K562 (cell line): ENCODE data around the gene DYSF. TPM values are rescaled to one million over a fixed set of nuclear protein-coding genes. Genes with fewer than 3 reads are reported as not detected.

ENCODE experiments used
- ATAC-seq: fragments of 200-7000 bp; cut with Tn5 transposase; 3 replicates; pipeline ENCODE4 v1.9.1; 2020; ENCODE audit warnings: moderate library complexity
- BruUV-seq: library from RNA; stranded (reverse); fragments of 400-500 nt; replicated peaks from 2 replicates; lab custom pipeline; 2021; lab: Mats Ljungman, UMichigan
- CTCF ChIA-PET: fragments of 300-600 bp; formaldehyde crosslinking; extraction: SDS; loops from one replicate; lab custom pipeline; 2021; ENCODE audit warnings: low intra/inter-chr PET ratio; lab: Yijun Ruan, JAX
- POLR2A ChIA-PET: fragments of 300-600, 350-650 bp; sonication (Branson Sonifier 250); formaldehyde crosslinking; extraction: SDS; loops from one replicate; lab custom pipeline; 2021; ENCODE audit warnings: antibody characterized with exemption, inconsistent platforms; lab: Yijun Ruan, JAX
- DNase-seq, 4 experiments: peaks; one replicate each; pipeline versions ENCODE4 v3.0.0 to v3.0.0-alpha.2; 2011 to 2018; ENCODE audit warnings: low spot score in 3 of 4, mixed read lengths in 3 of 4; ENCODE audit errors: extremely low read depth in 1 of 4
- FAIRE-seq: peaks from 2 replicates; lab custom pipeline; 2011; peaks lifted over from hg19 to GRCh38; lab: Jason Lieb, UNC
- H2AFZ ChIP-seq: 2 replicates; pipeline ENCODE4 v1.6.0; 2011; ENCODE audit warnings: low read depth, low read length, control low read depth, inconsistent platforms
- H3K27ac ChIP-seq: fragments of 200-600 bp; 3 replicates; pipeline ENCODE4 v1.8.0; 2011; ENCODE audit warnings: low read depth, mild to moderate bottlenecking, control low read depth, inconsistent platforms, low read length, moderate library complexity, mixed read lengths; ENCODE audit errors: extremely low read depth
- H3K27me3 ChIP-seq, 2 experiments: fragments of 300-600 bp in 1 of 2; 2 replicates in 1 of 2; 3 replicates in 1 of 2; pipeline versions ENCODE4 v1.6.0 to v1.8.0; 2011; ENCODE audit warnings: inconsistent platforms in 2 of 2, low read length in 2 of 2, mild to moderate bottlenecking in 1 of 2, mixed read lengths in 1 of 2, moderate library complexity in 1 of 2; ENCODE audit not compliant: control insufficient read depth in 2 of 2, insufficient read depth in 2 of 2
- H3K36me3 ChIP-seq: fragments of 300-600 bp; 3 replicates; pipeline ENCODE4 v1.8.0; 2011; ENCODE audit warnings: mild to moderate bottlenecking, low read length, inconsistent platforms; ENCODE audit not compliant: control insufficient read depth, insufficient read depth
- H3K4me1 ChIP-seq, 2 experiments: fragments of 200-600 bp in 1 of 2; replicated peaks in 1 of 2; 2 replicates in 1 of 2; 3 replicates in 1 of 2; pipeline versions ENCODE4 v1.5.1 to v1.8.0; 2011; ENCODE audit warnings: inconsistent platforms in 2 of 2, low read length in 2 of 2, mild to moderate bottlenecking in 1 of 2, mixed read lengths in 1 of 2, moderate library complexity in 1 of 2; ENCODE audit not compliant: control insufficient read depth in 2 of 2, insufficient read depth in 2 of 2
- H3K4me2 ChIP-seq: 2 replicates; pipeline ENCODE4 v1.6.1; 2011; ENCODE audit warnings: low read length, control low read depth, inconsistent platforms, mixed read lengths; ENCODE audit not compliant: insufficient read depth
- H3K4me3 ChIP-seq: fragments of 200-600 bp; sonication (generic), shearing (Covaris generic); 2 replicates; pipeline ENCODE4 v1.5.1; 2016; ENCODE audit warnings: control low read depth, inconsistent platforms
- H3K79me2 ChIP-seq: fragments of 200-600 bp; 3 replicates; pipeline ENCODE4 v1.8.0; 2011; ENCODE audit warnings: low read length, inconsistent platforms; ENCODE audit not compliant: control insufficient read depth, insufficient read depth
- H3K9ac ChIP-seq, 2 experiments: 2 replicates each; pipeline versions ENCODE4 v1.6.0 to v1.6.1; 2011; ENCODE audit warnings: low read depth in 2 of 2, low read length in 2 of 2, control low read depth in 1 of 2, inconsistent platforms in 1 of 2, mild to moderate bottlenecking in 1 of 2, mixed read lengths in 1 of 2; ENCODE audit not compliant: insufficient read depth in 1 of 2
- H3K9me1 ChIP-seq: one replicate; pipeline ENCODE4 v1.6.0; 2011; ENCODE audit warnings: inconsistent platforms, mild to moderate bottlenecking, low read length, moderate library complexity; ENCODE audit not compliant: control insufficient read depth, insufficient read depth
- H3K9me3 ChIP-seq: replicated peaks from 2 replicates; pipeline ENCODE4 v1.5.1; 2011; ENCODE audit warnings: low read depth, low read length, inconsistent platforms; ENCODE audit not compliant: control insufficient read depth, insufficient read depth
- H4K20me1 ChIP-seq: replicated peaks from 2 replicates; pipeline ENCODE4 v1.6.1; 2011; ENCODE audit warnings: low read length, inconsistent platforms, mixed read lengths; ENCODE audit not compliant: control insufficient read depth, insufficient read depth
- CBX1 ChIP-seq: sonication (generic); IDR thresholded peaks from 2 replicates; pipeline ENCODE4 v1.6.1; 2016; ENCODE audit warnings: antibody characterized with exemption, low read depth, mild to moderate bottlenecking
- CREB5 ChIP-seq: fragments of 250-450 bp; sonication (Bioruptor Pico); IDR thresholded peaks from 2 replicates; pipeline ENCODE4 v1.5.0; 2020; ENCODE audit warnings: mild to moderate bottlenecking
- CTCF ChIP-seq, 3 experiments: IDR thresholded peaks in 2 of 3; conservative IDR thresholded peaks in 1 of 3; 2 replicates each; pipeline ENCODE4 v1.5.1; 2011 to 2012; ENCODE audit warnings: low read length in 3 of 3, mild to moderate bottlenecking in 3 of 3, control low read depth in 2 of 3, improper control_type of control experiment in 1 of 3, inconsistent platforms in 1 of 3, low read depth in 1 of 3, mixed read lengths in 1 of 3, moderate library complexity in 1 of 3; ENCODE audit not compliant: insufficient read depth in 2 of 3
- E2F4 ChIP-seq: sonication (generic); formaldehyde crosslinking; IDR thresholded peaks from 2 replicates; pipeline ENCODE4 v1.8.0; 2022; ENCODE audit warnings: mild to moderate bottlenecking, low read depth, missing genetic modification reagents
- E2F5 ChIP-seq: sonication (generic); formaldehyde crosslinking; IDR thresholded peaks from 2 replicates; pipeline ENCODE4 v1.8.0; 2022; ENCODE audit warnings: mild to moderate bottlenecking, missing genetic modification reagents
- GATAD2B ChIP-seq: fragments of 450-650 bp; IDR thresholded peaks from 2 replicates; pipeline ENCODE4 v1.6.1; 2017; ENCODE audit warnings: mild to moderate bottlenecking, borderline replicate concordance
- HCFC1 ChIP-seq: IDR thresholded peaks from 2 replicates; pipeline ENCODE4 v1.6.1; 2012; ENCODE audit warnings: low read depth, low read length, improper control_type of control experiment
- HOXB6 ChIP-seq: fragments of 250-450 bp; sonication (Bioruptor Pico); IDR thresholded peaks from 2 replicates; pipeline ENCODE4 v1.5.1; 2022; ENCODE audit warnings: mild to moderate bottlenecking, borderline replicate concordance
- IRF9 ChIP-seq: fragments of 450-650 bp; IDR thresholded peaks from 2 replicates; pipeline ENCODE4 v1.6.1; 2016; ENCODE audit warnings: missing biosample characterization, missing genetic modification characterization
- KLF16 ChIP-seq: IDR thresholded peaks from 2 replicates; pipeline ENCODE4 v1.6.1; 2016; ENCODE audit warnings: antibody characterized with exemption
- MAFK ChIP-seq: IDR thresholded peaks from 2 replicates; pipeline ENCODE4 v1.6.1; 2011; ENCODE audit warnings: low read length, improper control_type of control experiment
- PCBP1 ChIP-seq: fragments of 200-400 bp; formaldehyde crosslinking; IDR thresholded peaks from 2 replicates; pipeline ENCODE4 v1.6.1; 2018; ENCODE audit warnings: mild to moderate bottlenecking, low read depth, low read length; ENCODE audit not compliant: poor library complexity, severe bottlenecking
- ZNF197 ChIP-seq: fragments of 200-800 bp; sonication (Bioruptor generic); IDR thresholded peaks from 2 replicates; pipeline ENCODE4 v1.6.1; 2016; ENCODE audit warnings: low read depth, missing genetic modification characterization, missing compliant biosample characterization
- ZNF212 ChIP-seq: fragments of 450-650 bp; formaldehyde crosslinking; IDR thresholded peaks from 2 replicates; pipeline ENCODE4 v1.4.0; 2020; ENCODE audit warnings: mild to moderate bottlenecking
- ZNF347 ChIP-seq: fragments of 450-650 bp; formaldehyde crosslinking; IDR thresholded peaks from 2 replicates; pipeline ENCODE4 v1.4.0; 2020; ENCODE audit warnings: low read depth, mild to moderate bottlenecking, moderate library complexity
- ZNF445 ChIP-seq: fragments of 250-450 bp; sonication (Bioruptor Pico); IDR thresholded peaks from 2 replicates; pipeline ENCODE4 v1.4.0; 2020; ENCODE audit warnings: low read depth, mild to moderate bottlenecking, moderate library complexity
- ZNF707 ChIP-seq: fragments of 250-450 bp; sonication (Bioruptor Pico); conservative IDR thresholded peaks from 2 replicates; pipeline ENCODE4 v1.8.0; 2022; ENCODE audit warnings: inconsistent platforms, mild to moderate bottlenecking, moderate library complexity
- WGBS: fragments of 100-300 bp; shearing (Covaris generic); methylation state at CpG from one replicate; pipeline ENCODE4 v1.1.6; 2016; ENCODE audit warnings: low coverage, mixed read lengths; ENCODE audit not compliant: insufficient coverage; ENCODE audit errors: missing lambda C conversion rate; 5-methylcytosine and 5-hydroxymethylcytosine counted together
- in situ Hi-C: fragments of 300-500 bp; cut with MboI; formaldehyde crosslinking; loops from 4 replicates; pipeline ENCODE4 v1.15.0; 2018; ENCODE audit warnings: inconsistent platforms, mixed read lengths
- intact Hi-C: fragments of 100-400 bp; cut with micrococcal nuclease; formaldehyde crosslinking; loops from 2 replicates; pipeline ENCODE4 v1.14.2; 2022
- polyA plus RNA-seq, 8 experiments: library from polyadenylated mRNA; depleted of rRNA in 4 of 8; stranded (reverse) in 5 of 8; unstranded in 3 of 8; fragments of >200 nt; fragmentation: Nextera tagmentation in 2 of 8; fragmentation: Illumina TruSeq in 1 of 8; extraction: Ambion mirVana in 2 of 8; extraction: Trizol in 1 of 8; gene quantifications; 2 replicates each; pipeline versions ENCODE4 v1.2.1 to v1.2.3, GENCODE V29; 2011 to 2014; ENCODE audit warnings: inconsistent platforms in 1 of 8, missing spikeins in 1 of 8
- total RNA-seq, 7 experiments: library from RNA; depleted of rRNA in 6 of 7; stranded (reverse); fragments of >200 nt in 6 of 7; fragmentation: Illumina TruSeq in 2 of 7; extraction: Trizol in 2 of 7; gene quantifications; 2 replicates each; pipeline versions ENCODE4 v1.2.1 to v1.2.3, GENCODE V29; 2011 to 2021; ENCODE audit warnings: low replicate concordance in 1 of 7

DYSF gene
- total and polyA plus RNA-seq, 9 of the 15 experiments (the other 6 are each of a cell fraction or from before 2014, with no cell fraction given) = 0.01 to 0.80 (median 0.29) TPM

- FAIRE-seq (no peak), ATAC-seq (no peak), DNase-seq (no peak)
- Histone ChIP-seq H2AFZ (no peak overlapping the region), H3K27ac (no peak overlapping the region), H3K4me1 (no peaks in the 10 kb centered on the region), H3K4me2 (no peak overlapping the region), H4K20me1 (no peaks in the 10 kb centered on the region; the same call in 1 of the 2 replicates), H3K9ac (no peak overlapping the region), H3K9me3 (no peaks in the 10 kb centered on the region), H3K27me3 (peaks cover 0 to 15% of the 10 kb centered on the region in 2 experiments; a peak in 2 of 5 replicates), H3K36me3 (no peaks in the 10 kb centered on the region), H3K79me2 (no peaks in the 10 kb centered on the region), H3K4me3 (no peak overlapping the region), H3K9me1 (no peaks in the 10 kb centered on the region)
- intact Hi-C loops = no loop called here
- 6% methylated on average over 5 of the region's 5 CpGs for WGBS
- TF ChIP-seq HCFC1 (no peak), PCBP1 (no peak), HOXB6 (no peak), ZNF347 (no peak), E2F5 (CRISPR knock-in tag) (no peak), ZNF445 (CRISPR knock-in tag) (no peak), ZNF212 (CRISPR knock-in tag) (no peak), CTCF (IDR thresholded peaks at IDR 0.05 in 2 of 3, conservative IDR thresholded peaks at IDR 0.05 in 1 of 3; ENCODE audit: insufficient read depth in 2 of 3, low read depth in 1 of 3, low read length in 3 of 3) (no peak), CBX1 (no peak), GATAD2B (no peak), CREB5 (CRISPR knock-in tag) (no peak), MAFK (no peak), E2F4 (CRISPR knock-in tag) (no peak), ZNF197 (CRISPR knock-in tag) (no peak), KLF16 (no peak), IRF9 (tag) (no peak), ZNF707 (no peak)
- no TSS peak for BruUV-seq
- in situ Hi-C loops = no loop called here
- ChIA-PET CTCF (no interaction called here), POLR2A (no interaction called here)
Observed at GRCh38 chr2:71556692-71557250, 103.4 kb downstream of the DYSF start.
